ENCODE results near the gene ABLIM1.

Gene ABLIM1

GRCh38 chr10:114618722-114619121 lies 39.4 kb downstream of the ABLIM1 start:
- no peak for DNase-seq

- DNase-seq: no peak
These were observed 41.6 kb downstream of the ABLIM1 start for GRCh38 chr10:114616516-114616915.

- DNase-seq: no peak
These were observed 42.0 kb downstream of the ABLIM1 start for GRCh38 chr10:114616103-114616502.

- DNase-seq: no peak
These were observed 42.5 kb downstream of the ABLIM1 start for GRCh38 chr10:114615600-114616007.

GRCh38 chr10:114613237-114613979 lies 44.7 kb downstream of the ABLIM1 start:
- no peak for DNase-seq

GRCh38 chr10:114611617-114612016 lies 46.5 kb downstream of the ABLIM1 start:
- no peak for DNase-seq

GRCh38 chr10:114609518-114610426 lies 48.3 kb downstream of the ABLIM1 start:
- DNase-seq: no peak

- DNase-seq: no peak
These were observed 50.6 kb downstream of the ABLIM1 start for GRCh38 chr10:114607358-114607998.

- DNase-seq: no peak
These were observed 52.8 kb downstream of the ABLIM1 start for GRCh38 chr10:114605155-114605797.

- DNase-seq: no peak
These were observed 53.5 kb downstream of the ABLIM1 start for GRCh38 chr10:114604357-114605130.

- no peak for DNase-seq
These were observed 54.1 kb downstream of the ABLIM1 start for GRCh38 chr10:114603948-114604347.

GRCh38 chr10:114603303-114603702 lies 54.8 kb downstream of the ABLIM1 start:
- DNase-seq: no peak

- DNase-seq: no peak
These were observed 58.0 kb downstream of the ABLIM1 start for GRCh38 chr10:114600057-114600456.

- DNase-seq: no peak
These were observed 61.3 kb downstream of the ABLIM1 start for GRCh38 chr10:114596793-114597192.

GRCh38 chr10:114593816-114594468 lies 64.1 kb downstream of the ABLIM1 start:
- DNase-seq: no peak

GRCh38 chr10:114593240-114593792 lies 64.8 kb downstream of the ABLIM1 start:
- DNase-seq: no peak

- DNase-seq: no peak
These were observed 67.1 kb downstream of the ABLIM1 start for GRCh38 chr10:114590993-114591392.

- DNase-seq: no peak
These were observed 73.7 kb downstream of the ABLIM1 start for GRCh38 chr10:114584419-114584818.

GRCh38 chr10:114581071-114581470 lies 77.0 kb downstream of the ABLIM1 start:
- no peak for DNase-seq

- no peak for DNase-seq
These were observed 80.9 kb downstream of the ABLIM1 start for GRCh38 chr10:114577133-114577532.

- DNase-seq: no peak
These were observed 81.4 kb downstream of the ABLIM1 start for GRCh38 chr10:114576716-114577115.
